IMR-90 (cell line): ENCODE data around the gene LIPG. TPM values are rescaled to one million over a fixed set of nuclear protein-coding genes. Genes with fewer than 3 reads are reported as not detected.

Experiments
- ATAC-seq: fragments of 200-7000 bp; cut with Tn5 transposase; 2 replicates; pipeline ENCODE4 v1.9.1; 2020; ENCODE audit warnings: low read depth, mild to moderate bottlenecking, moderate library complexity
- BruUV-seq: library from RNA; stranded (reverse); fragments of 400-500 nt; replicated peaks from 2 replicates; lab custom pipeline; 2021; lab: Mats Ljungman, UMichigan
- CTCF ChIA-PET: fragments of 300-600 bp; formaldehyde crosslinking; extraction: SDS; loops from one replicate; lab custom pipeline; 2021; ENCODE audit warnings: antibody characterized with exemption; lab: Yijun Ruan, JAX
- POLR2A ChIA-PET: fragments of 300-600 bp; sonication (Branson Sonifier 250); formaldehyde crosslinking; loops from one replicate; lab custom pipeline; 2022; ENCODE audit warnings: antibody characterized with exemption; ENCODE audit not compliant: unreplicated experiment; lab: Charles Lee
- DNase-seq: peaks from one replicate; pipeline ENCODE4 v3.0.0; 2013
- H2AFZ ChIP-seq: replicated peaks from 2 replicates; pipeline ENCODE3; 2013; ENCODE audit warnings: low read length, mild to moderate bottlenecking; ENCODE audit not compliant: poor library complexity
- H2AK5ac ChIP-seq: 2 replicates; pipeline ENCODE4 v1.6.1; 2013; ENCODE audit warnings: low read depth, low read length, inconsistent platforms
- H2AK9ac ChIP-seq: replicated peaks from 2 replicates; pipeline ENCODE3; 2013; ENCODE audit warnings: mild to moderate bottlenecking, low read depth, low read length, moderate library complexity; ENCODE audit not compliant: poor library complexity
- H2BK120ac ChIP-seq: 2 replicates; pipeline ENCODE4 v1.6.1; 2013; ENCODE audit warnings: low read depth, low read length, inconsistent platforms
- H2BK15ac ChIP-seq: 3 replicates; pipeline ENCODE4 v1.6.1; 2013; ENCODE audit warnings: low read depth, low read length, inconsistent platforms
- H2BK20ac ChIP-seq: 2 replicates; pipeline ENCODE4 v1.6.1; 2013; ENCODE audit warnings: low read depth, mild to moderate bottlenecking, inconsistent platforms, low read length, moderate library complexity
- H2BK5ac ChIP-seq: 2 replicates; pipeline ENCODE4 v1.6.1; 2013; ENCODE audit warnings: mild to moderate bottlenecking, low read depth, low read length, inconsistent platforms; ENCODE audit not compliant: poor library complexity, severe bottlenecking
- H3K14ac ChIP-seq: replicated peaks from 2 replicates; pipeline ENCODE4 v1.6.1; 2013; ENCODE audit warnings: low read depth, low read length, inconsistent platforms
- H3K18ac ChIP-seq: 2 replicates; pipeline ENCODE4 v1.6.1; 2013; ENCODE audit warnings: low read depth, low read length, control low read depth
- H3K23ac ChIP-seq: 2 replicates; pipeline ENCODE4 v1.6.1; 2013; ENCODE audit warnings: low read depth, low read length, inconsistent platforms
- H3K27ac ChIP-seq: 2 replicates; pipeline ENCODE4 v1.5.1; 2013; ENCODE audit warnings: mild to moderate bottlenecking, control low read depth, low read length; ENCODE audit not compliant: insufficient read depth
- H3K27me3 ChIP-seq: 2 replicates; pipeline ENCODE4 v1.6.1; 2013; ENCODE audit warnings: low read length; ENCODE audit not compliant: control insufficient read depth, insufficient read depth
- H3K36me3 ChIP-seq: 2 replicates; pipeline ENCODE4 v1.6.1; 2013; ENCODE audit warnings: low read length, mixed read lengths; ENCODE audit not compliant: control insufficient read depth, insufficient read depth
- H3K4ac ChIP-seq: 2 replicates; pipeline ENCODE4 v1.6.1; 2013; ENCODE audit warnings: low read depth, low read length, inconsistent platforms
- H3K4me1 ChIP-seq: 2 replicates; pipeline ENCODE4 v1.6.1; 2013; ENCODE audit warnings: low read length, mixed read lengths; ENCODE audit not compliant: control insufficient read depth, insufficient read depth
- H3K4me2 ChIP-seq: 2 replicates; pipeline ENCODE4 v1.6.1; 2013; ENCODE audit warnings: low read depth, mild to moderate bottlenecking, control low read depth, low read length, moderate library complexity
- H3K4me3 ChIP-seq: 2 replicates; pipeline ENCODE4 v1.5.1; 2013; ENCODE audit warnings: low read depth, mild to moderate bottlenecking, control low read depth, low read length, moderate library complexity; ENCODE audit not compliant: insufficient read depth
- H3K56ac ChIP-seq: 2 replicates; pipeline ENCODE4 v1.6.1; 2013; ENCODE audit warnings: low read length, inconsistent platforms; ENCODE audit not compliant: insufficient read depth; ENCODE audit errors: extremely low read depth
- H3K79me1 ChIP-seq, 2 experiments: 2 replicates each; pipeline ENCODE4 v1.6.1; 2013; ENCODE audit warnings: low read length in 2 of 2, inconsistent platforms in 1 of 2, low read depth in 1 of 2
- H3K9ac ChIP-seq: 2 replicates; pipeline ENCODE4 v1.6.1; 2013; ENCODE audit warnings: low read depth, low read length, control low read depth
- H3K9me1 ChIP-seq: 2 replicates; pipeline ENCODE4 v1.6.1; 2013; ENCODE audit warnings: low read length, inconsistent platforms; ENCODE audit not compliant: insufficient read depth
- H3K9me3 ChIP-seq: 2 replicates; pipeline ENCODE4 v1.6.1; 2013; ENCODE audit warnings: low read length; ENCODE audit not compliant: control insufficient read depth, insufficient read depth
- H4K20me1 ChIP-seq: 2 replicates; pipeline ENCODE4 v1.6.1; 2013; ENCODE audit warnings: low read length, inconsistent platforms; ENCODE audit not compliant: insufficient read depth
- H4K5ac ChIP-seq: 2 replicates; pipeline ENCODE4 v1.6.1; 2013; ENCODE audit warnings: mild to moderate bottlenecking, low read depth, low read length, control low read depth
- H4K8ac ChIP-seq, 2 experiments: 2 replicates each; pipeline ENCODE4 v1.6.1; 2013; ENCODE audit warnings: low read depth in 2 of 2, low read length in 2 of 2, control low read depth in 1 of 2, inconsistent platforms in 1 of 2
- H4K91ac ChIP-seq: 2 replicates; pipeline ENCODE4 v1.6.1; 2013; ENCODE audit warnings: low read depth, low read length, inconsistent platforms; ENCODE audit not compliant: insufficient read depth
- BHLHE40 ChIP-seq: fragments of 150-350 bp; IDR thresholded peaks from 2 replicates; pipeline ENCODE4 v1.6.1; 2016; ENCODE audit warnings: mild to moderate bottlenecking, low read depth, low read length
- CEBPB ChIP-seq: IDR thresholded peaks from 2 replicates; pipeline ENCODE4 v1.6.1; 2012; ENCODE audit warnings: low read depth, low read length, improper control_type of control experiment
- CHD1 ChIP-seq: IDR thresholded peaks from 2 replicates; pipeline ENCODE4 v1.6.1; 2012; ENCODE audit warnings: low read depth, low read length, improper control_type of control experiment
- CTCF ChIP-seq: conservative IDR thresholded peaks from 2 replicates; pipeline ENCODE4 v1.5.1; 2012; ENCODE audit warnings: mild to moderate bottlenecking, low read depth, low read length, improper control_type of control experiment
- ELK1 ChIP-seq: fragments of 150-350 bp; IDR thresholded peaks from 2 replicates; pipeline ENCODE4 v1.6.1; 2016; ENCODE audit warnings: low read depth, mild to moderate bottlenecking, low read length, moderate library complexity, borderline replicate concordance
- FOS ChIP-seq: fragments of 150-350 bp; IDR thresholded peaks from 2 replicates; pipeline ENCODE4 v1.6.1; 2016; ENCODE audit warnings: low read depth, low read length
- MAFK ChIP-seq: IDR thresholded peaks from 2 replicates; pipeline ENCODE4 v1.6.1; 2012; ENCODE audit warnings: low read depth, low read length, improper control_type of control experiment
- MAZ ChIP-seq: IDR thresholded peaks from 2 replicates; pipeline ENCODE4 v1.6.1; 2012; ENCODE audit warnings: low read depth, mild to moderate bottlenecking, low read length, improper control_type of control experiment, moderate library complexity, borderline replicate concordance
- MXI1 ChIP-seq: IDR thresholded peaks from 2 replicates; pipeline ENCODE4 v1.6.1; 2012; ENCODE audit warnings: low read depth, mild to moderate bottlenecking, low read length, moderate library complexity, borderline replicate concordance
- NFE2L2 ChIP-seq: fragments of 150-350 bp; IDR thresholded peaks from 2 replicates; pipeline ENCODE4 v1.6.1; 2016; ENCODE audit warnings: low read depth, mild to moderate bottlenecking, low read length
- RAD21 ChIP-seq: IDR thresholded peaks from 2 replicates; pipeline ENCODE4 v1.6.1; 2012; ENCODE audit warnings: low read length, improper control_type of control experiment
- RFX5 ChIP-seq: IDR thresholded peaks from 2 replicates; pipeline ENCODE4 v1.8.0; 2012; ENCODE audit warnings: low read depth, mild to moderate bottlenecking, low read length, moderate library complexity
- SMC3 ChIP-seq: fragments of 150-350 bp; IDR thresholded peaks from 2 replicates; pipeline ENCODE4 v1.6.1; 2016; ENCODE audit warnings: low read depth, mild to moderate bottlenecking, antibody characterized with exemption, low read length, moderate library complexity
- WGBS, 2 experiments: methylation state at CpG; one replicate each; pipeline versions ENCODE4 v1.1.5 to v1.1.7; 2013; ENCODE audit warnings: missing lambda C conversion rate in 2 of 2; ENCODE audit not compliant: insufficient read length in 1 of 2; ENCODE audit errors: extremely low coverage in 2 of 2; 5-methylcytosine and 5-hydroxymethylcytosine counted together
- dilution Hi-C: fragments of 300-500 bp; cut with HindIII; formaldehyde crosslinking; loops from one replicate; pipeline ENCODE4 v1.14.3; 2018; ENCODE audit warnings: low sequenced_read_pairs; ENCODE audit not compliant: unreplicated experiment
- in situ Hi-C: fragments of 300-500 bp; cut with MboI; formaldehyde crosslinking; loops from 3 replicates; pipeline ENCODE4 v1.14.3; 2019; ENCODE audit warnings: low sequenced_read_pairs, inconsistent platforms, mixed read lengths
- intact Hi-C: fragments of 100-400 bp; cut with micrococcal nuclease; formaldehyde crosslinking; loops from 2 replicates; pipeline ENCODE4 v1.10.0; 2022
- polyA plus RNA-seq, 3 experiments: library from polyadenylated mRNA; depleted of rRNA; stranded (reverse); fragments of >200 nt; gene quantifications; 2 replicates each; pipeline ENCODE4 v1.2.3, GENCODE V29; 2012; ENCODE audit warnings: low replicate concordance in 1 of 3
- total RNA-seq: library from RNA; depleted of rRNA; stranded (reverse); fragments of >200 nt; gene quantifications from 2 replicates; pipeline ENCODE4 v1.2.3, GENCODE V29; 2012

The LIPG gene
- total and polyA plus RNA-seq, 2 of the 4 experiments (the other 2 are of a cell fraction): under 0.01 to 0.14 TPM

GRCh38 chr18:49560277-49560623, 1.6 kb upstream of the LIPG start:
- Histone ChIP-seq H3K14ac (no peak overlapping the region), H3K4ac (no peak overlapping the region), H3K9me3 (no peaks in the 10 kb centered on the region), H3K4me3 (no peak overlapping the region), H2AFZ (no peak overlapping the region), H3K9me1 (no peaks in the 10 kb centered on the region; the same call in 1 of the 2 replicates), H3K27ac (no peak overlapping the region), H2AK9ac (no peak overlapping the region), H3K9ac (no peak overlapping the region), H3K4me2 (no peak overlapping the region), H2BK120ac (no peak overlapping the region), H3K4me1 (peaks cover 7% of the 10 kb centered on the region), H2AK5ac (no peak overlapping the region), H4K5ac (no peak overlapping the region), H4K91ac (no peak overlapping the region), H2BK15ac (no peak overlapping the region), H3K36me3 (no peaks in the 10 kb centered on the region), H3K56ac (no peak overlapping the region), H3K18ac (no peak overlapping the region), H3K27me3 (peaks cover 62% of the 10 kb centered on the region), H3K23ac (no peak overlapping the region), H2BK20ac (no peak overlapping the region), H4K8ac (no peak overlapping the region), H2BK5ac (no peak overlapping the region), H3K79me1 (no peaks in the 10 kb centered on the region), H4K20me1 (no peaks in the 10 kb centered on the region)
- intact Hi-C loops: loop anchor here (1.0 to 10.0 kb wide), 2 partner anchors 135 to 208 kb away; no protein-coding TSS in a partner anchor
- DNase-seq (no peak), ATAC-seq (no peak)
- TF ChIP-seq ELK1: no peak
- no peak for TF ChIP-seq BHLHE40
- TF ChIP-seq RAD21: no peak
- TF ChIP-seq CTCF: no peak
- TF ChIP-seq CHD1: no peak
- TF ChIP-seq FOS: no peak
- no peak for TF ChIP-seq SMC3
- no peak for TF ChIP-seq NFE2L2
- TF ChIP-seq MXI1: no peak
- no peak for TF ChIP-seq CEBPB
- no peak for TF ChIP-seq RFX5
- TF ChIP-seq MAFK: no peak
- no peak for TF ChIP-seq MAZ
- ChIA-PET CTCF (interaction anchor here (0.8 to 1.3 kb wide), 2 partner anchors 47 to 302 kb away, joined by 3 read pairs; no protein-coding TSS in a partner anchor), POLR2A (interaction anchor here (0.5 kb wide), 1 partner anchor 13 kb away, joined by 10 read pairs; no protein-coding TSS in a partner anchor)
- in situ Hi-C loops: loop anchor here (10.0 kb wide), 1 partner anchor 195 kb away; no protein-coding TSS in a partner anchor
- dilution Hi-C loops: no loop called here
- no TSS peak for BruUV-seq
- no CpG with 5 or more reads among the region's 3 CpGs for WGBS, 2 experiments
